ENCODE measurements around the gene CYB5D1.
A peak's percentile ranks its signal among the peaks of the same experiment; 100 is the strongest.
"Not testable (repeated sequence)": the region's sequence is repeated elsewhere in the genome, so short reads cannot be mapped to it uniquely, and the experiment has no call there.

Gene CYB5D1

GRCh38 chr17:7859028-7859427 lies 1.2 kb downstream of the CYB5D1 start:
- no peak for DNase-seq

GRCh38 chr17:7862692-7863437 lies 5.1 kb downstream of the CYB5D1 start:
- peak; percentile 39 for DNase-seq

GRCh38 chr17:7864384-7864783 lies 6.6 kb downstream of the CYB5D1 start:
- DNase-seq, result not testable (repeated sequence)

GRCh38 chr17:7864995-7865650 lies 7.3 kb downstream of the CYB5D1 start:
- no peak for DNase-seq

GRCh38 chr17:7867881-7868329 lies 10.1 kb downstream of the CYB5D1 start:
- no peak for DNase-seq

- DNase-seq, result no peak
Measured at GRCh38 chr17:7873051-7873450, 15.2 kb downstream of the CYB5D1 start.

- DNase-seq, result no peak
Measured at GRCh38 chr17:7875804-7876370, 18.1 kb downstream of the CYB5D1 start.

GRCh38 chr17:7878234-7878633 lies 20.4 kb downstream of the CYB5D1 start:
- DNase-seq, result no peak

- DNase-seq, result no peak
Measured at GRCh38 chr17:7880076-7880868, 22.5 kb downstream of the CYB5D1 start.

GRCh38 chr17:7881276-7882054 lies 23.7 kb downstream of the CYB5D1 start:
- DNase-seq, result no peak

GRCh38 chr17:7882068-7882467 lies 24.3 kb downstream of the CYB5D1 start:
- DNase-seq, result no peak

- no peak for DNase-seq
Measured at GRCh38 chr17:7882629-7883028, 24.8 kb downstream of the CYB5D1 start.

- DNase-seq, result no peak
Measured at GRCh38 chr17:7883781-7884386, 26.1 kb downstream of the CYB5D1 start.

GRCh38 chr17:7884581-7885366 lies 27.0 kb downstream of the CYB5D1 start:
- DNase-seq, result no peak

- DNase-seq, result peak; percentile 61
Measured at GRCh38 chr17:7885367-7886226, 27.8 kb downstream of the CYB5D1 start.

GRCh38 chr17:7886227-7887037 lies 28.6 kb downstream of the CYB5D1 start:
- peak; percentile 61 for DNase-seq

- DNase-seq, result peak; percentile 95
Measured at GRCh38 chr17:7887038-7887481, 29.3 kb downstream of the CYB5D1 start.

GRCh38 chr17:7887482-7888183 lies 29.8 kb downstream of the CYB5D1 start:
- peak; percentile 97 for DNase-seq

Data from NCI-H748 treated with DMSO at 0.1 percent for 48 hours (cell line).